Measurements from ENCODE around the gene CFAP161.

CFAP161 gene

DNA sequence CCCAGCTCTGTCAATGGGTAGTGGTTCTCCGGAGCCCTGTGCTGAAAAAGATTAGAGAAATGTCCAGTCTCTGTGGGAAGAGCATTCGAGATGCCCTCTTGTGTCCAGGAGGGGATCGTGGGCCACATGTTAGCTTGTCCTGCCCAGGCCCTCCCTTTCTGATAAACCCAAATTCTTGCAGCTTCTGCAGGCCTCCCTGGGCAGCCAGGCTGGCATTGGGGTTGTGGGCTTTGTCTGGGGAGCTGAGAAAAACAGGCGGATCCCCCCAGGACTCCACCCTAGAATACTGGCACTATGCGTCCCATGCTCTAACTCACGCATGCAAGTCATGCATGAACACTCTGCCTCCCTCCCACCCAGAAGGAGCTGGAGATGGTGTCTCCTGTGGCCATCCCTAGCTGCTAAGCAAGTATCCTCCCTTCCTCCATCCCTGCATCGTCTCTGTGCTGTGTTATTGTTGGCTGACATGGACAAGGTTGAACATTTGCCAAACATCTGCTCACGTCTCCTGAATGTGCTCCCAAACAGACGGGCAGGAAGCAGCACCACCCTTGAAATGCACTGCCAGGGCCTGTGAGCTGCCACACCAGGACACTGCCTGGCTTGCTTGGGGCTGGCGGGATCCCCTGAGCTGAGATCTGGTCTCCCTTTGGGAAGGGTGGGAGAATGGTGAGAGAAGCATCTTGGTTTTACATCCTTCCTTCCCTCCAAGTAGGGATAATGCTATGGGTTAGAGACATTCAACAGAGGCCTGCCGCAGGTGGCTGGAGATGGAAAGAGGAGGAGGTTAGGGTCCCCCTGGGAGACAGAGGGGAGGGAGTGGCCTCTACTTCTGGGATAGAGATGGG is 26.5 kb downstream of the CFAP161 start:
- peak; percentile 53 for DNase-seq

GRCh38 chr15:81161160-81161673 is 27.1 kb downstream of the CFAP161 start:
- DNase-seq = no peak

DNA sequence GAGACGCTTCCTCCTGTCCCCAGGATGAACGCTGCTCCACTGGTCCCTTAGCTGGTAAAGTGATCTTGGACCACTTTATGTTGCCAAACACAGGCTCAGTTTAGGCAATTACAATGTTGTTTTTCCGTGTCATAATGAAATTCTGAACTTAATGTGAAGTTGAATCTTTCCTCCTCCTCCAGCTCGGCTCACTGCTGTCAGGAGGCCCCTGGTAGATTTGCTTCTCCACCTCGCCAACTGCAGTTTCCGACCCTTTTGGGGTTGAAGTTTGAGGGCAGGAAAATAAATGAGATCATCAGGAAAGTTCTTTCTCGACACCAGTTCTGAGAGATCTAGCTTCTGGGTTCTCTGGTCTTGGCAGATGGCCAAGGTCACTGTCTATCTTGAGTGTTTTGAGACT is 27.8 kb downstream of the CFAP161 start:
- DNase-seq = no peak

DNA sequence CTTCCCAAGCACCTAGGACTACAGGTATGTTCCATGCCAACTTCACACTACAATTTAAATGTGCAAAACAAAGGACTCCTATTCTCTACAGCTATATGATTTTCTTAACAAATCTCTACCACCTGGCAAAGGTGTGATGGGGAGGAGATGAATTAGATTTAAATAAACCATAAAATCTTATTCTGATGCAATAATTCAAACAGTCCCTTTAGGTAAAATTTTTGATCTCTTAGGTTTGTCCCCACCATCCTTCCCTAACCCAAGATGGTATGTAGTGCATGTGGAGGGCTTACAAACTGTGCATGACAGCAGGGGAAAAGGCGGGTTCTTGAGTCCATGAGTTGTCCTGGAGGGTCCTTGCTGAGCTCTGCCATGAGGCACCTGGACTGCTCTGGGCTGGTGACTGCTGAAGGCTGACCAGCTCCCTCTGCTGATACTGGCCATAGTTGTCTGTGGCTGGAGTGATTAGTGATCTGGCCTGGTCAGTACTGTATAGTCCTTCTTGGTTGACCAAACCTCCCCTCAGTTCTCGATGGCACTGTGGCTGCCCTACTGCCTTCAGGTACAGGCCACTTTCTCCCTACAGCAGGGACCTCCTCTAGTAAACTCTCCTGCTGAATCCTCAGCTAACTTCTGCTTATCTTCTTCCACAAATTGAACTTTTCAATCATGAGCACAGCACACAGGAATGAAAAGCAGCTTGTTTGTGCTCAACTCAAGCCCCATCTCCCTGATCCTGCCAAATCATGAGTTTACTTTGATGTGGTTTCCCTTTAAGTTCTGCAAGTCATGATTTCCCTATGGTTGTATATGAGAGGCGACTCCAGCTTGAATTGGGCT is 30.1 kb downstream of the CFAP161 start:
- DNase-seq = no peak

GRCh38 chr15:81165535-81165934 is 31.5 kb downstream of the CFAP161 start:
- DNase-seq = no peak

DNA sequence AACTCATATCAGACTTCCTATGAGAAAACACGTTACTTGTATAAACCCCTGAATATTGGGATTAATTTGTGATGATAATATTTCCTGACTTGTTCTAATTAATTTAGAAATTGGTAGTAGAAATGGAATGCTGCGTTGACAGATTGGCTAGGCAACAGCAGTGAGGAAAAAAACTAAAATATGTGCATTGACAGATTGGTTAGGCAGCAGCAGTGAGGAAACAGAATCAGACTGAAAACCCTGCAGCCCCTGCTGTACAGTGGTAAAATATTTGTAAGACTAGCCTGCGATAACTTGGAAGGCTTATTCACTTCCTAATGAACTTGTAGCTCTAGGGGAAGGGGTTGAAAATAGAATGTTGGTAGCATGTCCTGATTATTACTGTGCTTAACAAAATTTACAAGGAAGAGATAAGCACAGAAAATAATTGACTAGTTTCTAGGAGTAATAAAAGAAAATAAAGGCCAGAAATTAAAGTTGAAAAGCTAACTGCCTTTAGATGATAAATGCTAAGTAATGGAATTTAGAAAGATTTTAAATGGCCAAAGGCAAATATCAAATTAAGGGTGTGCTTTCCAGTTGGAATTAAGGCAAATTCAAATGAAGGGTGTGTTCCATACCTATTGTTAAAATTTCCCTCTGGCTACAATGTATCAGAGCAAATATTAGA is 32.7 kb downstream of the CFAP161 start:
- DNase-seq = no peak

- no peak for DNase-seq
Observed at GRCh38 chr15:81168131-81168526, 34.1 kb downstream of the CFAP161 start.

- DNase-seq = no peak
Observed at GRCh38 chr15:81168644-81169043, 34.6 kb downstream of the CFAP161 start.

- no peak for DNase-seq
Observed at GRCh38 chr15:81170511-81170910, 36.4 kb downstream of the CFAP161 start.

DNA sequence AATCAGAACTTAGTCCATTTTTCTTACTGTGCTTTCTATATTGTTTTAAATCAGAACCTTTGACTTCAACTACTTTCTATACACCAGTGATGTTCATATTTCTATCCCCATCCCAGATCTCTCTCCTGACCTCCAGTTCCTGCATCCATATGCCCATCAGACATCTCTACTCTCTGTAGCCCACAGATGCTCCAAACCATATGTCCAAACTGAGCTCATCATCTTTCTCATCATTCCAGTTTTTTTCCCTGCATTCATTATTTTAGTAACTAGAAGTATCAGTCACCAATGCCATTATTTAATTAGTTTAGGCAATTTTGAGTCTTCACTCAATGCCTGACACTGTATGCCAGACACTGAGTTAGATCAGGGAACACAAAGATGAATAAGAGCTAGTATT is 37.2 kb downstream of the CFAP161 start:
- DNase-seq = no peak

DNA sequence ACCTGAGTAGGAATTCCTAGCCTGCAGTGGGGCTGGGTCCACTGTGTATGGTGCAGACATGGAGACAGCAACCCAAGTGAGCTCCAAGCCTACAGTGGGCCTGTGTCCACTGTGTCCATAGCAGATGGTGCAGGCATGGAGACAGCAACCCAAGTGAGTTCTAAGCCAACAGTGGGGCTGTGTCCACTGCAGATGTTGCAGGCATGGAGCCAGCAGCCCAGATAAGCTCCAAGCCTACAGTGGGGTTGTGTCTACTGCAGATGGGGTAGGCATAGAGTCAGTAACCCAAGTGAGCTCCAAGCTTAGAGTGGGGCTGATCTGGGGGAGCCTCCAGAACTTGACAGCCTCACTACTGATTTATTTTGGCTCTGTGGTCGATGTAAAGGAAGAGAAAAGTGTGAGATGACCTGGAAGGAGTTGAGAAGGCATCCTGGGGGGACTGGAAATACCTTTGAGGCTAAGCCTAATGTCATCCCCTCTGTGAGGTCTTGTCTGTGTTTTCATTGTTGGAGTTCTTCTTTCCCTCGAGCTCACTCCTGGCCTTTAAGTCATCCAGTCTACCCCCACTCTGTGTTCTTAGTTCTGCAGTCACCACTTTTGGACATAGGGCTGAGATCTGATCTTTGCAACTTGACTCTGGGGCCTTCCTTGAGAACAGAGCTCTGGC is 40.2 kb downstream of the CFAP161 start:
- no peak for DNase-seq

- no peak for DNase-seq
Observed at GRCh38 chr15:81174792-81175327, 40.8 kb downstream of the CFAP161 start.

- DNase-seq = no peak
Observed at GRCh38 chr15:81175496-81175895, 41.4 kb downstream of the CFAP161 start.

DNA sequence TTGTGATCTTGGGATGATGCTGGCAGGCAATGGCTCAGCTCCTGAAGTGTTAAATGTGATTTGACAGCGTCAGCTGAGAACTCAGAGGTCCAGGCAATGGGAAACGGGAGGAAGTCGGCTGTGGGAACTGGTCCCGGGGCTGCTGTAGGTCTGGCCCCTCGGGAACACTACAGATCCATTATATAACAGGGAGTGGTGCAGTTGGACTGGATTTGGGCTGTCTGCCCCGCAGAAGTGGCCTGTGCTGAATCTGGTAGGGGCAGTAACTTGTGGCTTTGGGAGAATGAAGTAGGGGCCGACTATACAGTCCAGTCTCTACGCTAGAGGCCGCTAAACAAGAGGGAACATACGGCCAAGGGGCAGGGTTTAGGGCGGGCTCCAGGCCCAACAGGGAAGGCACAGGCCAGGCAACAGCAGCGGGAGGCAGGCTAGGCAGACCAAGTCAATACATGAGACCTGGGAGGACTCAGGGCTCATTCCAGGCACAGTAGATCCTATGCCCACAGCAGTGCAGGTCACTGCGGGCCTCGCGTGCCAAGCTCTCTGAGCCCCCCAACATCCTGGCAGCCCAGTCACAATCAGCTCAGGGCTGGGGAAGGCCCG is 42.3 kb downstream of the CFAP161 start:
- no peak for DNase-seq

- no peak for DNase-seq
Observed at GRCh38 chr15:81178365-81178764, 44.3 kb downstream of the CFAP161 start.

GRCh38 chr15:81181220-81181619 is 47.1 kb downstream of the CFAP161 start:
- no peak for DNase-seq

GRCh38 chr15:81182031-81182755 is 48.1 kb downstream of the CFAP161 start:
- DNase-seq = no peak

DNA sequence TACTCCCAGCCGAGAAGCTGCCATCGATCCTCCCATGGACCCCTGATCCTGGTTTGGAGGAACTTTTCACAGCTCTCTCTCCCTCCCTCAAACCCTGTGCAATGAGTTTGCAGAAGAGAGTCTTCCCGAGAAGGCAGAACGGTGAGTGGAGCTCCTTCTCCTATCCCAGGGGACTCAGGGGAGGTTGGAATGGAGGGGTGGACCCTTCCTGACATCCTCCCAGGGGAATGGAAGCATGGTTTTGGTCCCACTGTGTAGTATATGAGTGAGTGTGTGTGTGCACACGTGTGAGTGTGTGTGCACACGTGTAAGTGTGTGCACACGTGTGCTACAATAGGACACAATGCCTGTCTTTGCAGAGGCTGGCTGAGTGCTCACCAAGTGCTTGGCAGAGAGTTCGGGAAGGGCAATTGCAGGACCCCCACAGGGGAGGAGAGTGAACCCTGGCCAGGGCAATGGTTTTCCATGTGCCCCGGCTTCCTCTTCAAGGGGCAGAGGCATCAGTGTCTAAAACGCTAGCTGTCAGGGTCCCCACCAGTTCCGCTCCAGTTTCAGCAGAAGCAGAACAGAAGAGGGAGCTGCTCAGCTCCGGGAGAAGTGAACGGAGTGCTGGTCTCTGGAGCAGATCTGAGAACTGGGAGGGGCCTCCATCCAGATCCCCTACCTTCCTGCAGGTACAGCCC is 48.8 kb downstream of the CFAP161 start:
- no peak for DNase-seq

GRCh38 chr15:81183439-81183775 is 49.3 kb downstream of the CFAP161 start:
- DNase-seq = no peak

GRCh38 chr15:81184188-81184587 is 50.1 kb downstream of the CFAP161 start:
- no peak for DNase-seq
